NCI-H2196 treated with DMSO at 0.1 percent for 48 hours (cell line): ENCODE measurements around the gene JAM2.
"Not testable (repeated sequence)": the region's sequence is repeated elsewhere in the genome, so short reads cannot be mapped to it uniquely, and the experiment has no call there.

Source experiments
- DNase-seq: peaks from one replicate; lab custom pipeline; 2025; ENCODE audit not compliant: unreplicated experiment; lab: John Stamatoyannopoulos, UW

JAM2 gene, protein sequence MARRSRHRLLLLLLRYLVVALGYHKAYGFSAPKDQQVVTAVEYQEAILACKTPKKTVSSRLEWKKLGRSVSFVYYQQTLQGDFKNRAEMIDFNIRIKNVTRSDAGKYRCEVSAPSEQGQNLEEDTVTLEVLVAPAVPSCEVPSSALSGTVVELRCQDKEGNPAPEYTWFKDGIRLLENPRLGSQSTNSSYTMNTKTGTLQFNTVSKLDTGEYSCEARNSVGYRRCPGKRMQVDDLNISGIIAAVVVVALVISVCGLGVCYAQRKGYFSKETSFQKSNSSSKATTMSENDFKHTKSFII

DNA sequence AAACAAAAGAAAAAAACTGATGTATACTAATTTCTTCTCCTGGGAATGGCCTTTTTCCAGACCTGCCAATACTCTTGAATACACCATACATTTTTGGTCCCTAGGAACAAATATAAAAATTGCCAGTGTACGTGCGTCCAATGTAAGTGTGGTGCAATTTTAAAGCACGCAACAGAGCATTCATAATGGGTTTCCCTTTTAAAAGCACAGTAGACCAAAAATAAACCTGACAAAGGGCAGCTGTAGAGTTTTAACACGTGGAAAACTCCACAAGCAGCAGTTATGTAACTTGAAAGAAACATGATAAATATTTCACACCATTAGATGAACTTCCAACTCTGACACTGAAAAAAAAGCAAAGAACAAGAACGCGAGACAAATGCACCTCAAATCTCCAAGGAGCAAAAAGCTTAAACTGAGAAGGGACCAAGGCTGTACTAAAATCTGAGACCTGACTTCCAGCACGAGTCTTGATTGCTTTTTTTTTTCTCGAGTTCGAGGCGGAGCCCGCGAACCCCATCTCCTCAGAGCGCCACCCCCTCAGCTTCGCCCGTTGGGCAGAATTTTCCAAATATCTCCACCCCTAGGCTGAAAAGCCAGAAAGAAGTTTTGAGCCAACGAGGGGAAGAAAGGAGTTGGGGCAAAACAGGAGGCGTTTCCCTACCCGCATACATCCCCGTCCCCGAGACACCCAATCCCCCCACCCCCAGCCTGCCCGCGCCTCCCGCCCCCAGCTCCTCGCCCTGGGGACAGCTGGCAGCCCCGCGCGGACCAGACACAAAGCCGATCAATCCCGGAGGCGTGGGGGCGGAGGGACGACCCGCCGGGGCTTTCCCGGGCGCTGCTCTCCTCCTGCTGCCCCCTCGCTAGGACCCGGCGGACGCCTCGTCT, at the start of gene JAM2:
TSS of gene JAM2 (plus strand) at position 599 of the 891 bp plus-strand sequence. CDS start 564 bp downstream, outside the sequence.
- DNase-seq: no peak

DNA sequence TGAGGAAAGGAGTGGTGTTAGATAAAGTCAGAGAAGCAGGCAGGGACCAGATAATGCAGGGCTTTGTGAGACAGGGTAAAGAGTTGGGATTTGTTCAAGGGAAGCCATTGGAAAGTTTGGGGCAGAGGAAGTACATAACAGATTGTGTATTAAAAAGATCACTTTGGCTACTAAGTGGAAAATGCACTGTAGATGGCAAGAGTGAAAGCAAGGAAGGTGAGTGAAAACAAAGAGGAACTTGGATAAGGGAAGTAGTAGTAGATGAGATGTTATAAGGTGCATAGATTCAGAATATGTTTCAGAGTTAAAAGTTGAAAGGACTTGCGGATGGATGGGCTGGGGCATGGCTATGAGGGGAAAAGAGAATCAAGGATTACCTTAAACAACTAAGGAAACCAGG, 49.2 kb upstream of the JAM2 start:
- DNase-seq: no peak

DNA sequence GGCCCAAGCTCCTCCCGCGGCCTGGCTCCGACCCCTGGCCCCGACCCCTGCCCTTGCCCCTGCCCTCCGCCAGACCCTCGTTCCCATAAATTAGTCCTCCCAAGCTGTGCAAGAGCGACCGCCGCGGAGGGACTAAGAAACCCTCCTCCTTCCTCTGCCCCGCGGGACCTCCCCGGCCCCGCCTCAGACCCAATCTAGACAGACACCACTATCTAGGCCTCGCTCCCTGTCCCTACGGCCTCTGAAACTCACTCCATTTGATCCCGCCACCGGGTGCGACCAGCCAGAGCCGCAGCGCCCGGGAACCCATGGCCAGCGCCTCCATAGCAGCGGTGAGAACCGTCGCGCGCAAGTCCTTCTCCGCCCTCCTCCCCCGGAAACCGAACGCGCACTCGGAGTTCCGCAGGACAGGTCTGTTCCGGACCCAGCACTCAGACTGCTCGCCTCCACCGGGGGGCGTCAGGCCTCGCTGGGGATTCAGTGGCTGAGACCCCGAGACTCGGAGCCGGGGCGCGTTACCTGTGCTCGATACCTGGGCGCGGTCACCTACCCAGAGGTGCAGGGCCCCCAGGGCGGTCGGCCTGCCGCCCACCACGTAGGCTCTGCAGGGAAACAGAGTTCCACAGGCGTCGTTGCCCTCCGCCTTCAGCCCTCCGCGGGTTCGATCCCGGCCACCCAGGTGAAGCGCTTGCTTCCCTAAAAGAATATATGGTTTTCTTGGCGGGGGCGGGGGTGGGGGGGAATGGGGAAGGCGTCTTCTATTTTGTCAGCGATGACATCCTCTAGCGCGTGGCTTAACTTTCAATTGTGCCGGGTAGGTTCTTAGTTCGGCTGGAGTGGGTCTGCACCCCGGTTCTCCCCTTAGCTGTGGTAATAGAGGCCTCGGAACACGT, 31.7 kb upstream of the JAM2 start, which contains the start of gene MRPL39:
TSS of gene MRPL39 (minus strand) at position 331 of the 893 bp plus-strand sequence. CDS start at position 325, 6 bp downstream.
- DNase-seq: peak; percentile 57

GRCh38 chr21:25608044-25608737, 30.9 kb upstream of the JAM2 start:
- DNase-seq: peak; percentile 34

GRCh38 chr21:25614441-25614840, 24.6 kb upstream of the JAM2 start:
- no peak for DNase-seq

DNA sequence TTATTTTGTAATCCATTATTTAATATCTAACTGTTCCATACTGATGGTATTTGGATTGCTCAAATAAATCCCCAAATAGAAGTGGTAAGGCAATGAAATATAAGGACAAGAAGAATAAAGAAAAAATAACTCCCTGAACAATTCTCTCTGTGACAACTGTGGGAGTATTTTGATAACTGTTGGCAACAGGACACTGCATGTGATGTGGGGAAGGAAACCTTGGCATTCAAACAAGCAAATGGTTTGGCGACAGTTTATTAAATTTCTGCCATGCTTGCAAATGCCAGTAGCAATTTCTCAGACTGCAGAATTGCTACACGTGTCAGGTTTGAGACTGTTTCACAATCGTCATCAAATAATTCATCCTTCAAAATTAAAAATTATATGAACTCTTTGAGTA, 23.2 kb upstream of the JAM2 start:
- no peak for DNase-seq

GRCh38 chr21:25619198-25619597, 19.9 kb upstream of the JAM2 start:
- DNase-seq: no peak

DNA sequence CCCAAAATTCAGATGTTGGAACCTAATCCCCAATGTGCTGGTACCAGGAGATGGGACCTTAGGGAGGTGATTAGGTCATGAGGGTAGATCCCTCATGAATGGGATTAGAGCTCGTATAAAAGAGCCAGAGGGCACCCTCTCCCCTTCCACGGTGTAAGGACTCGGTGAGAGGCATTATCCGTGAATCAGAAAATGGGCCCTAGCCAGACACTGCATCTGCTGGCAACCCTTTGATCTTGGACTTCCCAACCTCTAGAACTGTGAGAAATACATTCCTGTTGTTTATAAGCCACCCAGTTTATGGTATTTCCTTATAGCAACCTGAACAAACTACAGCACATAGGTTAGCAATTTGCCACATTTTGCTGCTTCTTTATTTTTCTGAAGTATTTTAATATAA, 14.5 kb upstream of the JAM2 start:
- DNase-seq: no peak

DNA sequence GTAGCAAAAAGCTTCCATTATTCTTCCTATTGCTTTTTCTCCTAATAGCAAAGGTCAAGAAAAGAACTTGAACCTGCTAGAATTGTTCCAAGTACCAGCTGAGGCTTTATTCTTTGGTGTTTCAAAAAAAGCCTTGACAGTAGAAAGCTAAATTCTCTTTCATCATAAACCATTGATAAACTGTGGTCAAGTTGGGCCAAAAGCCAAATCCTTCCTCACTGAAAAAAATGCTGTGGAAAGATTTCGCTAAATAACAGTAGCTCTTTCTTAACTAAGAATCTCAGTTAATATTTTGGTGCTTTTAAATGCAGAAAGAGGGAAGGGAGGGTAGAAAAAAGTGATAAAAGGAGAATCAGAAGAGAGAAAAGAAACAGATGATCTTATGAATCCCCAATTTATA, 14.0 kb upstream of the JAM2 start:
- DNase-seq: no peak

GRCh38 chr21:25625776-25626555, 13.1 kb upstream of the JAM2 start:
- DNase-seq: not testable (repeated sequence)

- DNase-seq: no peak
Measured at GRCh38 chr21:25626757-25627156, 12.3 kb upstream of the JAM2 start.

GRCh38 chr21:25632296-25632695, 6.8 kb upstream of the JAM2 start:
- DNase-seq: no peak

- DNase-seq: no peak
Measured at GRCh38 chr21:25635310-25635709, 3.7 kb upstream of the JAM2 start.

DNA sequence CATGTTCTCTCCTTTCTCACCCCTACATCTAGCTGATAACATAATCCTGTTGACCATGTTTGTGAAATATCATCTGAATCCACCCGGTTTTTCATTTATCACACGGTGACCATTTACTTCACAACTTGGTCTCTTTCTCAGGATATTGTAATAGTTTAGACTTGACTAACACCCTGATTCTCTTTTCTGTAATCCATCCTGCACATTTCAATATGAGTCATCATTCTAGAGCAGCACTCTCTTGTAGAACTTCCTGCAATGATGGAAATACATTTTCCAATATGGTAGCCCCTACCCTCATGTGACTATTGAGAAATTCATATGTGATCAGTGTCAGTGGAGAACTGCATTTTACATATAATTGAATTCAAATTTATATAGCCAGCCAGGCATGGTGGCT, 2.3 kb upstream of the JAM2 start:
- DNase-seq: no peak

DNA sequence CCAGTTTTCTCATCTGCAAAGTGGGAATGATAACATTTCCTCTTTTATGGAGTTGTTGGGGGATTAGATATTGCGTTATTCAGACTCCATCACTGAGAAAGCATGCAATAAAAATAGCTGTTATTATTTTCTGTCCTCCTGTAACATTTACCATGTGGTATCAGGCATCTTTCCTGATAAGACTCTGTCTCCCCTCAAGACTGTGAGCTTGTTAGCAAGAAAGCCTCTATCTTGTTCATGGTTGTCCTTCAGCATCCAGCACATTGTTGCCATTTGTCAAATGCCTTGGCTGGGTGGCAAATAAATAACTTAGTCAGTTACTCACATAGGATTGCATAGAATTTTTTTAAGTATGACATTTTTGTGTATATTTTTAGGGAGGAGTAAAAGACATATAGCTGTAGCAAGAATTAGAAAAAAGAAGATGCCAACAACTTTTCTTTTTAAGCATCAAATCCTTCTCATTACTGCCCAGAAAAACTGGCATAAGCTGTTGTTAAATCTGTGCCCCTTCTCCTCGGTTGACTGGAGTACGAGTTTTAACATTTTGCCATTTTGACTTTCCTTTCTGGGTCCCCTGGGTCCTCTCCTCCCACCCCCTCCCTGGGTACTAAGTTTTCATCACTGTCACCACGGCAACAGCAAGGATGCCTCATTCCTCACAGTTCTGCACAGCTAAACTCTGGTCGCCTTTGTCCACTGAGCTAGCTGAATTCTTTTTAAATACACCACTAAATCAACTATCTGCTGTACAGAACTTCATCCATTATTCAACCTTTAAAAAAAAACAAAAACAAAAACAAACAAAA, 1.0 kb upstream of the JAM2 start:
- DNase-seq: no peak

DNA sequence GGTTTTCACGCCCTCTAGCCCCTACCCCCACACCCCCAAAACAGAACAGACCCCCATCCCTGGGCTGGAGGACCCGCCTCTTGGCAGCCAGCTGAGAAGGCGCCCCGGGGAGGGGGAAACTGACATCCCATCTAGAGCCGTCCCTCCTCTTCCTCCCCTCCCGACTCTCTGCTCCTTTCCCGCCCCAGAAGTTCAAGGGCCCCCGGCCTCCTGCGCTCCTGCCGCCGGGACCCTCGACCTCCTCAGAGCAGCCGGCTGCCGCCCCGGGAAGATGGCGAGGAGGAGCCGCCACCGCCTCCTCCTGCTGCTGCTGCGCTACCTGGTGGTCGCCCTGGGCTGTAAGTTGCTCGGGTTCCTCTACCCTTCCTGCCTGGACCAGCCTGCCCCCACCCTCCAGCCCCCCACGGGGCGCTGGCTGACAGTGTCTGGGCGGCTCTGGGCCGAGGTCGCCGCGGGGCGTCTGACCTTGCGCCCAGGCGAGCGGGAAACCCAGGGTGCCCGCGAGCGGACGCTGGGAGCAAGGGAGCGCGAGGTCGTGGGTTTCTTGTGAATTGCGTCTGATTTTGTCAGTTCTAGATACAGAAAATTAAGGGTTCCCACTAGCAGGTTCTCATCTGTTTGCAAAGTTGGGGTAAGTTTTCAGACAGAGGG, 618 bp downstream of the JAM2 start:
- DNase-seq: no peak

DNA sequence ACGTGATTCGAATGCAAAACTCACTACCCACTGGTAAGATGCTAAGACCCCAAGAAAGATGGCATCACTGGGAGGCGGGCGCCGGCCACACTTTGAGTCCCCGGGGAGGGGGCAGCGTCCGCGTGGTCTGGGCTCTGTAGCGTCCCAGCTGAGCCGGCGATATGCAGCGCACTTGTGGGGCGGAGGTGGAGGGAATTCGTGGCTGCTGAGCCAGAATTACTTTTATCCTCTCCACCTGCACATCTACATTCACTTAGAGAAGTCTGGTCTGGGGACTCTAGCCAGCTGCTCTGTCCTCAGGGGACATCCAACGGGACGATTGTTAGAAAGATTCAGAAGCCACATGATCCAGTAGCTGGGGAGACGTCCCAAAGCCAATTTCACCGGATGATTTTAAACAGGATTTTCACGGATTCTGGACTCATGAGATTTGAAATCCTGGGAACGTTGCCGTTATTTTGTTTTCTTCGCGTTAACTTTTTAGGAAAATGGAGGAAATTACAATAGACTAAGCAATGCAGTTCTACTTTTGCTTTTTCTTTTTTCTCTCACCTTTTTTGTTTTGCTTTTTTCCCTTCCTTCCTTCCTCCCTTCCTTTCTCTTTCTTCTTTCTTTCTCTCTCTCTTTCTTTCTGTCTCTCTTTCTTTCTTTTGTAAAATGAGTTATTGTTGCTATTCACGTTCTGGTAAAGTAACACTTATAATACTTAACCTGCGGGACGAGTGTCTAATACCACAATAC, 1.3 kb downstream of the JAM2 start:
- DNase-seq: no peak

DNA sequence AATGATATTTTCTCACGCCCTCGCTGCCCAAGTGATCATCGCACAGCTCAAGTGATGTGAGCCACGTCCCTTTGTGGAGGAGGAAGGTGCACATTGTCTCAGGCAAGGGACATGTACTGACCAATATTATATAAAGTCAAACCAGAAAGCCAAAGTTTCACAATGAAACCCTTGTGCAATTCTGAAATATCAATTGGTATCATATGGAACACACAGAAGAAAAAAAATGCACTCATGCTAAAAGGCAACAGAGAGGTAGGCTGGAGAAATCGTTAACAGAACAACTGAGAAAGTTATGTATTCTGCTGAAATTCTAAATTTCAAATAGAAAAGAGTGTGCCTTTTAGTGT, 1.9 kb downstream of the JAM2 start:
- no peak for DNase-seq
